ENCODE results near the gene NACA.

DNA sequence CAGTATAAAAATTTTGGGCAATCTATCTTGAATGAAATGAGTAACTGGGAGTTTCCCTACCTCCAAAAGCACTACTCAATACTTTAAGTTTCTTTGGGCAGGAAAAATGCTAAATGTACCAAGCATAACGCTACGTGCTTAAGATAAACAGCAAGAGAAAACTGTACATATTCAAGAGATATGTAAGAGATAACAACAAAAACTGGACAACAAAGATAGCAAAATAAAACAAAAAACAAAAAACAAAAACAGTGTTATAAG, 57.0 kb downstream of the NACA start:
- TF ChIP-seq EZH2 (IDR thresholded peaks at IDR 0.05; ENCODE audit: insufficient read depth, poor library complexity, severe bottlenecking), result no peak
- TF ChIP-seq EZH2phosphoT487 (IDR thresholded peaks at IDR 0.05; ENCODE audit: insufficient read depth, low read depth), result no peak

Measured in GM23248 (cell line).